Measurements from ENCODE around the gene ATP5PB.

DNA sequence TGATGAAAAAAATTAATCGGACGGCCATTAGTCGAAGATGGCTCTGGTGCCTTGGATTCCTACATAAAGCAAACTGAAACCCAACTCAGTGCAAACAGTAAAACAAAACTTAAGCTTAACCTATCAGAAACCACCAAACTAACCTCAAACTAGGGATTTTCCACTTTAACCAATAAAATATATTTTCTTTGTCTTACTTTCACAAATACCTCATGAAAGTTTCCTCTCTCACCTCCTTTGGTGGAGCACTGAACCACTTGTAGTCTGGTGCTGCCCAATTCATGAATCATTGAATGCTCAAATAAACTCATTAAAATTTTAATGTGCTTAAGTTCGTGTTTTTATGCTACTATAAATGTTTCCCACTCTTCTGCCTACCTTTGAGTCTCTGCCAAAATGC, 47.1 kb downstream of the ATP5PB start:
- TF ChIP-seq, protein P1, sequence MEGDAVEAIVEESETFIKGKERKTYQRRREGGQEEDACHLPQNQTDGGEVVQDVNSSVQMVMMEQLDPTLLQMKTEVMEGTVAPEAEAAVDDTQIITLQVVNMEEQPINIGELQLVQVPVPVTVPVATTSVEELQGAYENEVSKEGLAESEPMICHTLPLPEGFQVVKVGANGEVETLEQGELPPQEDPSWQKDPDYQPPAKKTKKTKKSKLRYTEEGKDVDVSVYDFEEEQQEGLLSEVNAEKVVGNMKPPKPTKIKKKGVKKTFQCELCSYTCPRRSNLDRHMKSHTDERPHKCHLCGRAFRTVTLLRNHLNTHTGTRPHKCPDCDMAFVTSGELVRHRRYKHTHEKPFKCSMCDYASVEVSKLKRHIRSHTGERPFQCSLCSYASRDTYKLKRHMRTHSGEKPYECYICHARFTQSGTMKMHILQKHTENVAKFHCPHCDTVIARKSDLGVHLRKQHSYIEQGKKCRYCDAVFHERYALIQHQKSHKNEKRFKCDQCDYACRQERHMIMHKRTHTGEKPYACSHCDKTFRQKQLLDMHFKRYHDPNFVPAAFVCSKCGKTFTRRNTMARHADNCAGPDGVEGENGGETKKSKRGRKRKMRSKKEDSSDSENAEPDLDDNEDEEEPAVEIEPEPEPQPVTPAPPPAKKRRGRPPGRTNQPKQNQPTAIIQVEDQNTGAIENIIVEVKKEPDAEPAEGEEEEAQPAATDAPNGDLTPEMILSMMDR (IDR thresholded peaks at IDR 0.05; ENCODE audit: low read depth, low read length, missing input control) = no peak
- TF ChIP-seq, protein P2, sequence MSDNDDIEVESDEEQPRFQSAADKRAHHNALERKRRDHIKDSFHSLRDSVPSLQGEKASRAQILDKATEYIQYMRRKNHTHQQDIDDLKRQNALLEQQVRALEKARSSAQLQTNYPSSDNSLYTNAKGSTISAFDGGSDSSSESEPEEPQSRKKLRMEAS (IDR thresholded peaks at IDR 0.05) = no peak
- no peak for TF ChIP-seq JUND (IDR thresholded peaks at IDR 0.05)
- TF ChIP-seq, protein P3, sequence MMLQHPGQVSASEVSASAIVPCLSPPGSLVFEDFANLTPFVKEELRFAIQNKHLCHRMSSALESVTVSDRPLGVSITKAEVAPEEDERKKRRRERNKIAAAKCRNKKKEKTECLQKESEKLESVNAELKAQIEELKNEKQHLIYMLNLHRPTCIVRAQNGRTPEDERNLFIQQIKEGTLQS (IDR thresholded peaks at IDR 0.05) = no peak
- no peak for TF ChIP-seq YY1 (IDR thresholded peaks at IDR 0.05)
- TF ChIP-seq TAF1 (conservative IDR thresholded peaks at IDR 0.05) = no peak
- no peak for TF ChIP-seq HNF4A (conservative IDR thresholded peaks at IDR 0.05)
- TF ChIP-seq RXRA (IDR thresholded peaks at IDR 0.05) = no peak
- TF ChIP-seq, protein P4, sequence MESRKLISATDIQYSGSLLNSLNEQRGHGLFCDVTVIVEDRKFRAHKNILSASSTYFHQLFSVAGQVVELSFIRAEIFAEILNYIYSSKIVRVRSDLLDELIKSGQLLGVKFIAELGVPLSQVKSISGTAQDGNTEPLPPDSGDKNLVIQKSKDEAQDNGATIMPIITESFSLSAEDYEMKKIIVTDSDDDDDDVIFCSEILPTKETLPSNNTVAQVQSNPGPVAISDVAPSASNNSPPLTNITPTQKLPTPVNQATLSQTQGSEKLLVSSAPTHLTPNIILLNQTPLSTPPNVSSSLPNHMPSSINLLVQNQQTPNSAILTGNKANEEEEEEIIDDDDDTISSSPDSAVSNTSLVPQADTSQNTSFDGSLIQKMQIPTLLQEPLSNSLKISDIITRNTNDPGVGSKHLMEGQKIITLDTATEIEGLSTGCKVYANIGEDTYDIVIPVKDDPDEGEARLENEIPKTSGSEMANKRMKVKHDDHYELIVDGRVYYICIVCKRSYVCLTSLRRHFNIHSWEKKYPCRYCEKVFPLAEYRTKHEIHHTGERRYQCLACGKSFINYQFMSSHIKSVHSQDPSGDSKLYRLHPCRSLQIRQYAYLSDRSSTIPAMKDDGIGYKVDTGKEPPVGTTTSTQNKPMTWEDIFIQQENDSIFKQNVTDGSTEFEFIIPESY (IDR thresholded peaks at IDR 0.05) = no peak
